K562 (cell line): ENCODE measurements around the gene WASHC4. TPM values are rescaled to one million over a fixed set of nuclear protein-coding genes. Genes with fewer than 3 reads are reported as not detected.
A peak's percentile ranks its signal among the peaks of the same experiment; 100 is the strongest.

Source experiments
- ATAC-seq: fragments of 200-7000 bp; cut with Tn5 transposase; 3 replicates; pipeline ENCODE4 v1.9.1; 2020; ENCODE audit warnings: moderate library complexity
- BruUV-seq: library from RNA; stranded (reverse); fragments of 400-500 nt; replicated peaks from 2 replicates; lab custom pipeline; 2021; lab: Mats Ljungman, UMichigan
- CTCF ChIA-PET: fragments of 300-600 bp; formaldehyde crosslinking; extraction: SDS; loops from one replicate; lab custom pipeline; 2021; ENCODE audit warnings: low intra/inter-chr PET ratio; lab: Yijun Ruan, JAX
- POLR2A ChIA-PET: fragments of 300-600, 350-650 bp; sonication (Branson Sonifier 250); formaldehyde crosslinking; extraction: SDS; loops from one replicate; lab custom pipeline; 2021; ENCODE audit warnings: antibody characterized with exemption, inconsistent platforms; lab: Yijun Ruan, JAX
- DNase-seq, 4 experiments: peaks; one replicate each; pipeline versions ENCODE4 v3.0.0 to v3.0.0-alpha.2; 2011 to 2018; ENCODE audit warnings: low spot score in 3 of 4, mixed read lengths in 3 of 4; ENCODE audit errors: extremely low read depth in 1 of 4
- FAIRE-seq: peaks from 2 replicates; lab custom pipeline; 2011; peaks lifted over from hg19 to GRCh38; lab: Jason Lieb, UNC
- H2AFZ ChIP-seq: 2 replicates; pipeline ENCODE4 v1.6.0; 2011; ENCODE audit warnings: low read depth, low read length, control low read depth, inconsistent platforms
- H3K27ac ChIP-seq: fragments of 200-600 bp; 3 replicates; pipeline ENCODE4 v1.8.0; 2011; ENCODE audit warnings: low read depth, mild to moderate bottlenecking, control low read depth, inconsistent platforms, low read length, moderate library complexity, mixed read lengths; ENCODE audit errors: extremely low read depth
- H3K27me3 ChIP-seq, 2 experiments: fragments of 300-600 bp in 1 of 2; 2 replicates in 1 of 2; 3 replicates in 1 of 2; pipeline versions ENCODE4 v1.6.0 to v1.8.0; 2011; ENCODE audit warnings: inconsistent platforms in 2 of 2, low read length in 2 of 2, mild to moderate bottlenecking in 1 of 2, mixed read lengths in 1 of 2, moderate library complexity in 1 of 2; ENCODE audit not compliant: control insufficient read depth in 2 of 2, insufficient read depth in 2 of 2
- H3K36me3 ChIP-seq: fragments of 300-600 bp; 3 replicates; pipeline ENCODE4 v1.8.0; 2011; ENCODE audit warnings: mild to moderate bottlenecking, low read length, inconsistent platforms; ENCODE audit not compliant: control insufficient read depth, insufficient read depth
- H3K4me1 ChIP-seq, 2 experiments: fragments of 200-600 bp in 1 of 2; replicated peaks in 1 of 2; 2 replicates in 1 of 2; 3 replicates in 1 of 2; pipeline versions ENCODE4 v1.5.1 to v1.8.0; 2011; ENCODE audit warnings: inconsistent platforms in 2 of 2, low read length in 2 of 2, mild to moderate bottlenecking in 1 of 2, mixed read lengths in 1 of 2, moderate library complexity in 1 of 2; ENCODE audit not compliant: control insufficient read depth in 2 of 2, insufficient read depth in 2 of 2
- H3K4me2 ChIP-seq: 2 replicates; pipeline ENCODE4 v1.6.1; 2011; ENCODE audit warnings: low read length, control low read depth, inconsistent platforms, mixed read lengths; ENCODE audit not compliant: insufficient read depth
- H3K4me3 ChIP-seq: fragments of 200-600 bp; sonication (generic), shearing (Covaris generic); 2 replicates; pipeline ENCODE4 v1.5.1; 2016; ENCODE audit warnings: control low read depth, inconsistent platforms
- H3K79me2 ChIP-seq: fragments of 200-600 bp; 3 replicates; pipeline ENCODE4 v1.8.0; 2011; ENCODE audit warnings: low read length, inconsistent platforms; ENCODE audit not compliant: control insufficient read depth, insufficient read depth
- H3K9ac ChIP-seq, 2 experiments: 2 replicates each; pipeline versions ENCODE4 v1.6.0 to v1.6.1; 2011; ENCODE audit warnings: low read depth in 2 of 2, low read length in 2 of 2, control low read depth in 1 of 2, inconsistent platforms in 1 of 2, mild to moderate bottlenecking in 1 of 2, mixed read lengths in 1 of 2; ENCODE audit not compliant: insufficient read depth in 1 of 2
- H3K9me1 ChIP-seq: one replicate; pipeline ENCODE4 v1.6.0; 2011; ENCODE audit warnings: inconsistent platforms, mild to moderate bottlenecking, low read length, moderate library complexity; ENCODE audit not compliant: control insufficient read depth, insufficient read depth
- H3K9me3 ChIP-seq: replicated peaks from 2 replicates; pipeline ENCODE4 v1.5.1; 2011; ENCODE audit warnings: low read depth, low read length, inconsistent platforms; ENCODE audit not compliant: control insufficient read depth, insufficient read depth
- H4K20me1 ChIP-seq: replicated peaks from 2 replicates; pipeline ENCODE4 v1.6.1; 2011; ENCODE audit warnings: low read length, inconsistent platforms, mixed read lengths; ENCODE audit not compliant: control insufficient read depth, insufficient read depth
- C11orf30 ChIP-seq: fragments of 450-650 bp; IDR thresholded peaks from 2 replicates; pipeline ENCODE4 v1.6.1; 2016; ENCODE audit warnings: low read depth, mild to moderate bottlenecking
- MAFF ChIP-seq: IDR thresholded peaks from 2 replicates; pipeline ENCODE4 v1.6.1; 2012; ENCODE audit warnings: low read length, improper control_type of control experiment
- MAFG ChIP-seq: fragments of 450-650 bp; conservative IDR thresholded peaks from 2 replicates; pipeline ENCODE4 v1.6.1; 2016; ENCODE audit warnings: missing genetic modification characterization, missing compliant biosample characterization
- MAFK ChIP-seq: IDR thresholded peaks from 2 replicates; pipeline ENCODE4 v1.6.1; 2011; ENCODE audit warnings: low read length, improper control_type of control experiment
- MITF ChIP-seq: IDR thresholded peaks from 2 replicates; pipeline ENCODE4 v1.6.1; 2014; ENCODE audit warnings: antibody characterized with exemption
- ZNF274 ChIP-seq: IDR thresholded peaks from 2 replicates; pipeline ENCODE4 v1.6.1; 2011; ENCODE audit warnings: low read depth, mild to moderate bottlenecking, low read length, moderate library complexity, borderline replicate concordance
- ZNF316 ChIP-seq: fragments of 450-650 bp; IDR thresholded peaks from 2 replicates; pipeline ENCODE4 v1.6.1; 2016
- WGBS: fragments of 100-300 bp; shearing (Covaris generic); methylation state at CpG from one replicate; pipeline ENCODE4 v1.1.6; 2016; ENCODE audit warnings: low coverage, mixed read lengths; ENCODE audit not compliant: insufficient coverage; ENCODE audit errors: missing lambda C conversion rate; 5-methylcytosine and 5-hydroxymethylcytosine counted together
- in situ Hi-C: fragments of 300-500 bp; cut with MboI; formaldehyde crosslinking; loops from 4 replicates; pipeline ENCODE4 v1.15.0; 2018; ENCODE audit warnings: inconsistent platforms, mixed read lengths
- intact Hi-C: fragments of 100-400 bp; cut with micrococcal nuclease; formaldehyde crosslinking; loops from 2 replicates; pipeline ENCODE4 v1.14.2; 2022
- polyA plus RNA-seq, 8 experiments: library from polyadenylated mRNA; depleted of rRNA in 4 of 8; stranded (reverse) in 5 of 8; unstranded in 3 of 8; fragments of >200 nt; fragmentation: Nextera tagmentation in 2 of 8; fragmentation: Illumina TruSeq in 1 of 8; extraction: Ambion mirVana in 2 of 8; extraction: Trizol in 1 of 8; gene quantifications; 2 replicates each; pipeline versions ENCODE4 v1.2.1 to v1.2.3, GENCODE V29; 2011 to 2014; ENCODE audit warnings: inconsistent platforms in 1 of 8, missing spikeins in 1 of 8
- total RNA-seq, 7 experiments: library from RNA; depleted of rRNA in 6 of 7; stranded (reverse); fragments of >200 nt in 6 of 7; fragmentation: Illumina TruSeq in 2 of 7; extraction: Trizol in 2 of 7; gene quantifications; 2 replicates each; pipeline versions ENCODE4 v1.2.1 to v1.2.3, GENCODE V29; 2011 to 2021; ENCODE audit warnings: low replicate concordance in 1 of 7

WASHC4 gene
- total and polyA plus RNA-seq, 9 of the 15 experiments (the other 6 are each of a cell fraction or from before 2014, with no cell fraction given), result 12.5 to 38.5 (median 21.3) TPM

GRCh38 chr12:105170139-105170538, 62.6 kb downstream of the WASHC4 start:
- Histone ChIP-seq H3K9me3 (no peaks in the 10 kb centered on the region), H3K4me3 (no peak overlapping the region), H3K27me3 (no peaks in the 10 kb centered on the region), H3K27ac (no peak overlapping the region), H3K4me2 (no peak overlapping the region), H2AFZ (no peak overlapping the region), H3K4me1 (peaks cover 0 to 9% of the 10 kb centered on the region in 2 experiments; a peak in 2 of 5 replicates), H3K79me2 (no peaks in the 10 kb centered on the region), H3K9me1 (no peaks in the 10 kb centered on the region), H3K9ac (no peak overlapping the region), H4K20me1 (no peaks in the 10 kb centered on the region), H3K36me3 (peaks cover 38% of the 10 kb centered on the region)
- TF ChIP-seq MAFF, result peak; percentile 95
- TF ChIP-seq MITF, result no peak
- TF ChIP-seq MAFG (tag), result peak; percentile 96
- TF ChIP-seq MAFK, result peak; percentile 94
- peak; percentile 95 for TF ChIP-seq C11orf30
- TF ChIP-seq ZNF274, result no peak
- TF ChIP-seq ZNF316, result peak; percentile 98
- FAIRE-seq, result no peak
- BruUV-seq, result no TSS peak
- in situ Hi-C loops (no loop called here), intact Hi-C loops (no loop called here)
- DNase-seq, result no peak
- ChIA-PET CTCF (no interaction called here), POLR2A (interaction anchor here (1.0 kb wide), 1 partner anchor 11 kb away, joined by 3 read pairs; no protein-coding TSS in a partner anchor)
- WGBS, result 51% methylated on average over 3 of the region's 3 CpGs
- peak; percentile 66; the same call in 2 of the 3 replicates for ATAC-seq
